Adrenal gland (tissue), 12 donors: Measurements from ENCODE around the gene LRRTM2. TPM values are rescaled to one million over a fixed set of nuclear protein-coding genes. Genes with fewer than 3 reads are reported as not detected.
A peak's percentile ranks its signal among the peaks of the same experiment; 100 is the strongest.

Experiments
- DNase-seq, 7 donors: peaks; one replicate each; pipeline ENCODE4 v3.0.0-alpha.2; 2019 to 2020
- H3K27ac ChIP-seq, 5 donors: fragments of 200-600 bp; sonication (generic) in 4 of 5; 1 replicate in 3 of 5; 2 replicates in 2 of 5; pipeline versions ENCODE4 v1.5.1 to v1.8.0; 2016 to 2020; ENCODE audit warnings: mild to moderate bottlenecking in 1 of 5
- H3K27me3 ChIP-seq: fragments of 200-600 bp; 2 replicates; pipeline ENCODE4 v1.8.0; 2021
- H3K36me3 ChIP-seq, 2 donors: fragments of 200-600 bp; replicated peaks in 1 of 2; 1 replicate in 1 of 2; 2 replicates in 1 of 2; pipeline versions ENCODE4 v1.5.1 to v1.8.0; 2018 to 2022
- H3K4me1 ChIP-seq, 2 donors: fragments of 200-600 bp; replicated peaks in 1 of 2; 1 replicate in 1 of 2; 2 replicates in 1 of 2; pipeline versions ENCODE4 v1.5.1 to v1.8.0; 2018 to 2021
- H3K4me3 ChIP-seq, 4 donors: fragments of 200-600 bp; sonication (generic) in 3 of 4; one replicate each; pipeline ENCODE4 v1.5.1; 2016 to 2018
- H3K9me3 ChIP-seq, 3 donors: fragments of 200-600 bp; sonication (generic) in 1 of 3; replicated peaks in 1 of 3; 1 replicate in 2 of 3; 2 replicates in 1 of 3; pipeline versions ENCODE4 v1.5.1 to v1.8.0; 2016 to 2021
- POLR2A ChIP-seq, 2 donors: fragments of 450-650 bp; IDR thresholded peaks; one replicate each; pipeline ENCODE4 v1.6.1; 2017; ENCODE audit warnings: antibody characterized with exemption in 2 of 2, mild to moderate bottlenecking in 2 of 2, moderate library complexity in 1 of 2
- WGBS, 4 donors: extraction: QIAGEN DNeasy Blood & Tissue Kit in 2 of 4; methylation state at CpG; one replicate each; pipeline versions ENCODE4 v1.1.5 to v1.1.7; 2013 to 2017; 5-methylcytosine and 5-hydroxymethylcytosine counted together
- intact Hi-C, 2 donors: fragments of 100-400 bp; cut with DNase I; formaldehyde crosslinking; loops; one replicate each; pipeline versions ENCODE4 v1.14.1 to v1.15.0; 2022 to 2023
- polyA plus RNA-seq, 3 donors: library from polyadenylated mRNA; stranded (reverse); fragments of 200-250 nt in 2 of 3; fragments of 350-450 nt in 1 of 3; fragmentation: Illumina TruSeq in 1 of 3; extraction: RNeasy Lipid Tissue Mini Kit (QIAGEN cat#74804) in 1 of 3; gene quantifications; one replicate each; pipeline ENCODE4 v1.2.3, GENCODE V29; 2013 to 2014
- total RNA-seq, 9 donors: library from RNA; depleted of rRNA in 4 of 9; stranded (reverse); fragments of >200 nt in 4 of 9; fragments of 120-200 nt in 1 of 9; fragmentation: NEBNext Ultra II Directional in 1 of 9; extraction: Animal tissue kit (Norgen Biotek cat#: 25700) in 1 of 9; gene quantifications; one replicate each; pipeline versions ENCODE4 v1.1.0 to v1.2.4, GENCODE V29; 2013 to 2023
- TF ChIP-seq, protein P1 (sequence below), 6 experiments: fragments of 450-650 bp in 4 of 6; fragments of 200-600 bp in 2 of 6; sonication (generic) in 1 of 6; IDR thresholded peaks; 1 replicate in 5 of 6; 2 replicates in 1 of 6; pipeline versions ENCODE4 v1.5.1 to v1.8.0; 2016 to 2021; ENCODE audit warnings: antibody characterized with exemption in 6 of 6, mild to moderate bottlenecking in 2 of 6, moderate library complexity in 1 of 6
- donor health status: healthy with polysubstance abuse.
- donor health status: Bipolar disorder and iron deficiency.
- donor health status: DM: yes; HTN: yes; CAD: no.
- donor health status: DM: no; HTN: no; CAD: no.
- donor health status: DM: no; HTN: no; CAD: no.
- donor health status: DM: yes; HTN: yes; CAD: no.

The LRRTM2 gene
- total and polyA plus RNA-seq, 12 donors, result 0.07 to 1.6 (median 0.86) TPM; not detected in 3

GRCh38 chr5:138844125-138844461 is 31.0 kb downstream of the LRRTM2 start:
- 89 to 95% (median 94%) methylated on average over 4 of the region's 4 CpGs for WGBS, 4 donors
- no peak for TF ChIP-seq POLR2A (IDR thresholded peaks at IDR 0.05)
- TF ChIP-seq, protein P1, sequence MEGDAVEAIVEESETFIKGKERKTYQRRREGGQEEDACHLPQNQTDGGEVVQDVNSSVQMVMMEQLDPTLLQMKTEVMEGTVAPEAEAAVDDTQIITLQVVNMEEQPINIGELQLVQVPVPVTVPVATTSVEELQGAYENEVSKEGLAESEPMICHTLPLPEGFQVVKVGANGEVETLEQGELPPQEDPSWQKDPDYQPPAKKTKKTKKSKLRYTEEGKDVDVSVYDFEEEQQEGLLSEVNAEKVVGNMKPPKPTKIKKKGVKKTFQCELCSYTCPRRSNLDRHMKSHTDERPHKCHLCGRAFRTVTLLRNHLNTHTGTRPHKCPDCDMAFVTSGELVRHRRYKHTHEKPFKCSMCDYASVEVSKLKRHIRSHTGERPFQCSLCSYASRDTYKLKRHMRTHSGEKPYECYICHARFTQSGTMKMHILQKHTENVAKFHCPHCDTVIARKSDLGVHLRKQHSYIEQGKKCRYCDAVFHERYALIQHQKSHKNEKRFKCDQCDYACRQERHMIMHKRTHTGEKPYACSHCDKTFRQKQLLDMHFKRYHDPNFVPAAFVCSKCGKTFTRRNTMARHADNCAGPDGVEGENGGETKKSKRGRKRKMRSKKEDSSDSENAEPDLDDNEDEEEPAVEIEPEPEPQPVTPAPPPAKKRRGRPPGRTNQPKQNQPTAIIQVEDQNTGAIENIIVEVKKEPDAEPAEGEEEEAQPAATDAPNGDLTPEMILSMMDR (IDR thresholded peaks at IDR 0.05), result no peak
- no peak overlapping the region for H3K4me3 ChIP-seq
- H3K9me3 ChIP-seq, result no peaks in the 10 kb centered on the region
- H3K27me3 ChIP-seq, result no peaks in the 10 kb centered on the region
- peak overlapping the region in 3 of 5 donors; percentile 15 to 72 (median 55) for H3K27ac ChIP-seq
- DNase-seq, result no peak
- intact Hi-C loops, result no loop called here
- peaks cover 36 to 61% of the 10 kb centered on the region in 2 donors for H3K4me1 ChIP-seq
- no peaks in the 10 kb centered on the region for H3K36me3 ChIP-seq

GRCh38 chr5:138843316-138844124 is 31.6 kb downstream of the LRRTM2 start:
- Histone ChIP-seq H3K9me3 (no peaks in the 10 kb centered on the region), H3K36me3 (no peaks in the 10 kb centered on the region), H3K4me1 (peaks cover 36 to 55% of the 10 kb centered on the region in 2 donors), H3K27me3 (no peaks in the 10 kb centered on the region), H3K4me3 (no peak overlapping the region), H3K27ac (peak overlapping the region in 4 of 5 donors; percentile 11 to 60 (median 54))
- intact Hi-C loops, result no loop called here
- TF ChIP-seq, protein P1 (IDR thresholded peaks at IDR 0.05), result no peak
- no peak for TF ChIP-seq POLR2A (IDR thresholded peaks at IDR 0.05)
- DNase-seq, result no peak
- 75 to 96% (median 85%) methylated on average over 2 of the region's 2 CpGs for WGBS, 4 donors

DNA sequence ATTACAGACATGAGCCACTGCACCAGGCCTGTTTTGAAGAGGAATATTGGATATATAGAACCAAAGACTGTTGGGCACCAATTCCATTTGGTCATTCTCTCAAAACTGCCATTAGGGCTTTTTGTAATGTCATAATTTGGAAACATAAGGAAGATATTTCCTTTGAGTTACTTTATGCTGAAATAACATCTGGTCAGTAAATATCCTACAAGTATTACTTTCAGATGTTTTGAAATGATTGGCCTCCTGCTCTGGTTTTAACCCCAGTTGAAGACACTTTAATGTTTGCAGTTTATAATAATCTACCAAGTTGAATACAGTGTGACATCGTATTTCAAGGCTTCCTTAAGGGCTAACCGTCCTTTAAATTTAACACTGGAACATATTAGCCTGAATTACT is 33.6 kb downstream of the LRRTM2 start:
- no peak for TF ChIP-seq POLR2A (IDR thresholded peaks at IDR 0.05)
- TF ChIP-seq, protein P1 (IDR thresholded peaks at IDR 0.05), result no peak
- H3K27me3 ChIP-seq, result no peaks in the 10 kb centered on the region
- DNase-seq, result no peak
- 53 to 69% (median 61%) methylated on average over 2 of the region's 2 CpGs for WGBS, 4 donors
- peaks cover 36 to 52% of the 10 kb centered on the region in 2 donors for H3K4me1 ChIP-seq
- H3K4me3 ChIP-seq, result no peak overlapping the region
- H3K36me3 ChIP-seq, result no peaks in the 10 kb centered on the region
- peak overlapping the region in 1 of 5 donors; percentile 17 for H3K27ac ChIP-seq
- intact Hi-C loops, result no loop called here
- H3K9me3 ChIP-seq, result no peaks in the 10 kb centered on the region

- TF ChIP-seq, protein P1 (IDR thresholded peaks at IDR 0.05), result no peak
- no peak for TF ChIP-seq POLR2A (IDR thresholded peaks at IDR 0.05)
- Histone ChIP-seq H3K27me3 (no peaks in the 10 kb centered on the region), H3K27ac (no peak overlapping the region), H3K36me3 (no peaks in the 10 kb centered on the region), H3K4me1 (peaks cover 32 to 47% of the 10 kb centered on the region in 2 donors), H3K4me3 (no peak overlapping the region), H3K9me3 (no peaks in the 10 kb centered on the region)
- DNase-seq, result no peak
- WGBS, 4 donors, result 78 to 83% (median 82%) methylated on average over 3 of the region's 3 CpGs
- intact Hi-C loops, result no loop called here
Observed at GRCh38 chr5:138840103-138840502, 35.0 kb downstream of the LRRTM2 start.
